GM21825 (cell line): ENCODE measurements around the gene CD14.
A peak's percentile ranks its signal among the peaks of the same experiment; 100 is the strongest.
"Not testable (repeated sequence)": the region's sequence is repeated elsewhere in the genome, so short reads cannot be mapped to it uniquely, and the experiment has no call there.

Source experiments
- ATAC-seq: cut with Tn5 transposase; IDR thresholded peaks from one replicate; pipeline ENCODE4 v1.9.1; 2021; ENCODE audit warnings: mild to moderate bottlenecking, moderate library complexity; ENCODE audit not compliant: unreplicated experiment

The CD14 gene

DNA sequence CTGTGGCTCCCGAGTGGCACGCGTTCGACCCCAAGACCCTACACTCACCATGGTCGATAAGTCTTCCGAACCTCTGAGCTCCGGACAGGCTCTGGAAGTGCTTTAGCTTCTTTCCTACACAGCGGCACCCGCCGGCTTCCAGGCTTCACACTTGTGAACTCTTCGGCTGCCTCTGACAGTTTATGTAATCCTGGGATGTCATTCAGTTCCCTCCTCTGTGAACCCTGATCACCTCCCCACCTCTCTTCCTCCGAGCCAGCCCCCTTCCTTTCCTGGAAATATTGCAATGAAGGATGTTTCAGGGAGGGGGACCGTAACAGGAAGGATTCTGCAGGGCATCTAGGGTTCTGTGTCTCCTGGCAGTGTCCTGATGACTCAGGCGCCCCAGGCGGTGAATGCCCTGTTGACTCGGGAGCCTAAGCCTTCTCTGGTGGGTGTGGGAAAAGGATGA, at the start of gene CD14:
TSS of gene CD14 (minus strand) at position 155 of the 451 bp plus-strand sequence. CDS start at position 51, 104 bp downstream.
- no peak for ATAC-seq

DNA sequence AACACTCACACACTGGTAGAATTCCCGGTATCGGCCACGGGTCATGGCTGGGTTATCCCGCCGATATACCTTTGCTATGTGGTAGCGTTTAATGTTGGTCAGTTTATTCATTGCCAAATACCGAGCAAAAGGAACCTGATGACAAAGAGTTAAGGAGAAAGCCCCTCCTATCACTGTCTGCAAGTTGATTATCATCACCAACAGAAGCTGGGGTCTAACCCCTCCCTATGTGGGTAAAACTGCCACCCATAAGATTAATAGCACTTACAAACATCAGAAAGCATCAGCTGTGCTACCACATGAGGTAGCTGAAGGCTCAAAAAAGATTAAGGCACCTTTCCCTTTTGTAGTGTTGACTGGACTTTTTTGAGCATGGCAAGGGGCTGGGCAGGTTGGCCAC, 46.0 kb upstream of the CD14 start:
- no peak for ATAC-seq

DNA sequence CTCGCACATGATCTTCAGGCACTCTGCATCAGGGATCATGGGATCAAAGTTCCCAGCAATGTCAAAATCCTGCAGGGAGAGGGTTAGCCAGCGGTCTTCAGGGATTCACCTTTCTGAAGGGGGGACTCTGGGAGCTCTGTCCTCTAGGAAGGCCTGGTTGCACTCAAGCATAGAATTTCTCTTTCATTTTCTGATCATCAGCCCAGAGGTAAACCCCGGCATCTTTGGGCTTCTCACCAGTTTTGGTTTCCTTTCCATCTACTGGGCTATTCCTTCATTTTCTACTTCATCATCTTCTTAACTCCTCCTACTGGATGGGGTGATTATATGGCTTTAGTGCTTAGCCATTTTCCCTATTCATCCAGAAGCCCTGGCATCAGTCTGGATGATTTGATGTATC, 45.0 kb upstream of the CD14 start:
- no peak for ATAC-seq

DNA sequence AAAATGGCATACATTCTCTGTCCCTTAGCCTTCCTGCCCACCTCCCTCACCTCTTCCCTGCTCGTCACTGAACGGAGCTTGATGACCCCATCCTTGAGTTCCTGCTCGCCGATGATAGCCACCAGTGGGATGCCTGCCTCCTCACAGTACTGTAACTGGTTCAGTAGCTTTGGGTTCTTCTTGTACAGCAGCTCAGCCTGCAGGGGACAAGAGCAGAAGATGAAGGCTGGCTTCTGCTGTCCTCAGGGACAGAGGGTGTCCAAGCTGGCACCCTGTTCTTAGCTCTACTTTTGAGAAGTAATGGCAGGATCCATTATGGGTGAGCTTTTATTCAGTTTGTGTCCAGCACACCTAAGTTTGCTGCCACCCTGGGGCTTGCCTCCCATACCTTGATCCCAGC, 41.7 kb upstream of the CD14 start:
- no peak for ATAC-seq

DNA sequence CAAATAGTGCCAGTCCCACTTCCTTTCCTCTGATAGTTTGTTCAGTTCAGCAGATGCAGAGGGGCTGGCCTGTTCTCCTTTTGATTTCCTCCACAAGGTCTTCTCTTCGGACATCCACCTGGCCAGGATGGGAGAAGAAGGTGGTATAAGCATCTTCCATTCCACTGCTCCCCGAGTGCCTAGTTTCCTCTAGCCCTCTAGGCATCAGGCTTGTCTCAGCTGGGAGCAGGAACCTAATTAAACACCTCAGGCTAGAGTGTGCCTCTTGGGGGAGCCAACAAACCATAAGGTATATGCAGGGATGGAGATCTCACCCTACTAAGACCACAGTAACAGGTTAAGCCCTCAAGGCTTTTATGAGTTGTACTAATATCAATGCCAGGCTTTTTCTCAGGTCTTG, 41.2 kb upstream of the CD14 start:
- ATAC-seq = no peak

DNA sequence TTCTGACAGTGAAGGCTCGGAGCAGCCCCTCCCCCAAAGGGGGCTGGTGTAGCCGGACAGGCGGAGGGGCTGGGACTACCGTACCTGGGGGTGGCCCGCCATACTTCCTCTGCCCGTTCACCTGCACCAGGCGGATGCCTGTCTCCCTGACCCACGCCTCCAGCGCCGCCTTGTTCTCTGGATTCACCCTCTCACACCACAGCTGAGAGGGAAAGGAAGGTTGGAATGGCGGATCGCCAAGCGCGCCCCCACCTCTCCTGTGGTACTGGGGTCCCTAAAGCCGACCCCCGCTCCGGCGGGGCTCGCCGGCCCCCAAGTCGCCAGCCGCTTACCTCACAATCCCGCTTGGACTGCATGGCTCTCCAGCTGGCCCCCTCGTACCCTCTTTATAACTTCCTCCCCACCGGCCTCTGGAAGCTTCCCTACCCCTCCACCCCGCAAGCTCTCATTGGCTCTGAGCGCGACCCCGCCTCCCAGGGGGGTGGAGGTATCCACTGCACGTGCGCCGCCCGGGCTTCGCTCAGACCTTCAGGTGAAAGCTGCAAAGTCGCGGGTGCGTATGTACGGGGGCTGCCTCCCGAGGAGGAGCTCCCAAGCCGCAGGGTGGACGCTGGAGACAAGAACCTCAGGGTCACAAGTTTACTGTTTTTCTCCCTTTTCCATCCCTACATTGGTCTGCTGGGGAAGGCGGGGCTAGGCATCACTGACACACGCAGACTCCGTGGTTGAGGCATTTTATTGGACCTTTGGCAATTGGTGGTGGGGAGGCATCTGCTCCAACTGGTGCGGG, 40.4 kb upstream of the CD14 start, which contains the start of gene DND1:
TSS of gene DND1 (minus strand) at position 390 of the 790 bp plus-strand sequence. CDS start at position 356, 34 bp downstream.
- ATAC-seq = no peak

DNA sequence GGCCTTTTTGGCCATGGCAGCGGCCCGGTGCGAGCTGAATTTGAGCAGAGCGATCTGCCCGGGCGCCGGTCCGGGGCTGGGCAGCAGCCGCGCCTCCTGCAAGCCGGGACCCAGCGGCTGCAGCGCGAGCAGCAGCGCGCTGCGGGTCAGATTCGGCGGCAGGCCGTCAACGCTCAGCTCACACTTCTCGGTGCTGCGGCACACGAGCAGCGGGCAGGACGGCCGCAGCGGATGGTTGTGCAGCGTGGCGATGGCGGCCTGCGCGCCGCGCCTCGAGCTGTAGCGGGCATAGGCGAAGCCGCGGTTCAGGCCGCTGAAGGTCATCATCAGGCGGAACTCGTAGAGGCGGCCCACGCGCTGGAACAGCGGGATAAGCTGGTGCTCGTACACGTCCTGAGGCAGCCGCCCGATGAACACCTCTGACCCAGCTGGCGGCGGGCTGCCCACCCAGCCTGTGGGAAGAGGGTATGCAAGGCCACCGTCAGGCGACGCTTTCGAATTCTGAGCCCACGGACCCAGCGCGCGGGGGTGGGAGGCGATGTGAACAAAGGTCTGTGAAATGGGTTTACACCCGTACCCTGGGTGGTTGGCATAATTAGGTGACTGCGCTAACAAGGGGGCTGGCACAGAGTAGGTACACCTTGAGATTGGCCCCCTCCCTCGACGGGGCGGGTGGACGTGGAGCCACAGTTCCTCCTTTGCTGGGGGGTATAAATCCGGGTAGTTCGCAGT, 39.6 kb upstream of the CD14 start:
- ATAC-seq = no peak

DNA sequence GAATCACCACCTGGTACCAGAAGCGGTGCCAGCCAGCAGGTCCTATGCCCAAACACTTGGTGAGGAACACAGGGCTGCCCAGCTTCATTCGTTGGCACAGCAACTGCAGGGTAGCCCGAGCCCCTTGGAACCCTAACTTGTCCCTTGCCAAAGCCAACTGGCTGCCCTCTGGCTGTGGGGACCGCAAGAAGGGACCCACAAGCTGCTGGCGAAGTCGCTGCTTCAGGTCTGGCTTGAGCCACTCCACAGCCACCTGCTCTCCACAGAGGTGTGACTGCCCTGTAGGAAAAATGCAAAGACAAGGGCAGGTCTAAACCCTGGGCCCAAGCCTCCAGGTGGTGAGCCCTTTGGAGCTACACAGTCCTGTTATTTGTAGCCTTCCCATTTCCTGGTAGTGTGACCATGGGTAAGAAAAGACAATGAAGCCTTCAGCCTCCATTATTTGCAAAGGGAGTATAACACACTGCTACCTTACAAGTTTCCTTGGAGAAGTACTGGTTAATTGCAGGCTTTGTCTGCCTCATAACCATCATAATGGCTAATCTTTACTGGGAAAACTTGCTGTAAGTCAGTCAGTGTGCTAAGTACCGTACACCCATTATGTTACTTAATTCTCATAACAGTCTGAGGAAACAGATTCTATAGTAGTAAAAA, 38.6 kb upstream of the CD14 start:
- no peak for ATAC-seq

DNA sequence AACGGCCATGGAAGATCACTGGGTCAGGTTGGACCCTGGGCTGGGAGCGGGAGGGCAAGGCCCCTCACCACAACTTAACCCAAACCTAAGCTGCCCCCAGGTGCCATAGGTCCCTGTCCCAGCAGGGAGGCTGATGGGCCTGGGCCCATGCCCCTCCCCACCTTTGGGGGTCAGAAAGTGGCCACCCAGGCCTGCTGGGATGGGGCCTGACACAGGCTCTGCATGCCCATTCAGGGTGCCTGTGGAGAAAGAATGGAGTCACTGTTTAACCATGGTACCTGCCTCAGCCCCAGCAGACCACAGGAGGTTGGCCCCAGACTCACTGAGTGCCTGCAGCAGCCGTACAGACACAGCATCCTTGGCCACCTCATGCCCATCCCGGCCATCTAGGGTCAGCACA, 38.1 kb upstream of the CD14 start:
- not testable (repeated sequence) for ATAC-seq

DNA sequence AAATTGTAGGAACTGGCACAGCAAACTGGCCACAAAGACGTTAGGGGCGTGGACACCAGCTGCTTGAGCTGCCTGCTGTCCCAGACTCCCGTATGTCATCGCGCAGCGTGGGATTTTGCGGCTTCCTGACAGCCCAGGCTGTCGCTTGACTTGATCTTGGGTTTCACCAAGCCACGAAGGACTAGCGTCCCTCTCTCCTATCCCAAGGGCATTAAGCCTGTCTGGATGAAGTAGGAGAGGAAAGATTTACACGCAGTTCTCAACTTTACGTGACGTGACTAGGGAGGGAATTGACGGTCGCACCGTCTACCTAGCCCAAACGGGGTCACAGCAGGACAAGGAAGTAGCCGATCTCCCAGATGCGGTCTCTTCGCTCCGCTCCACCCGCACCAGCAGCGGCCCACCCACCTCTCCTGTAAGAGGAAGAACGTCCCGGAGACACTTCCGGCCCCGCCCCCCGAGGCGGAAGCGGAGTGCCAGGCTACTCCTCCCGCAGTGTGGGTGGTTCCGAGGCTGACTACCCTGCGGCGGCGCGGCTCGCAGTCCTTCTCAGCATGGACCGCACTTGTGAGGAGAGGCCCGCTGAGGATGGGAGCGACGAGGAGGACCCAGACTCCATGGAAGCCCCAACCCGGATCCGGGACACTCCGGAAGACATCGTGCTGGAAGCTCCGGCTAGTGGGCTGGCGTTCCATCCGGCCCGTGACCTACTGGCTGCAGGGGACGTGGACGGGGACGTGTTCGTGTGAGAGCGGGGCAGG, 31.6 kb upstream of the CD14 start, which contains the start of gene WDR55:
TSS of gene WDR55 (plus strand) at position 546 of the 761 bp plus-strand sequence. CDS start at position 555, 9 bp downstream.
- ATAC-seq = peak; percentile 96

DNA sequence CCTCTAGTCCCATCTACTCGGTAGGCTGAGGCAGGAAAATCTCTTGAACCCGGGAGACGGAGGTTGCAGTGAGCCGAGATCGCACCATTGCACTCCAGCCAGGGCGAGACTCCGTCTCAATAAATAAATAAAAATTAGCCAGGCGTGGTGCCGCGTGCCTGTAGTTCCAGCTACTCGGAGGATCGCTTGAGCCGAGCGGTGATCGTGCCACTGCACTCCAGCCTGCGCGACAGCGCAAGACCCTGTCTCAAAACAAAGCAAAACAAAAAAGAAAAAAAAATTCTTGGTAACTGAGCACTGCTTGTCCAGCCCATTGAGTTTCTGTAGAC, 31.0 kb upstream of the CD14 start:
- no peak for ATAC-seq

DNA sequence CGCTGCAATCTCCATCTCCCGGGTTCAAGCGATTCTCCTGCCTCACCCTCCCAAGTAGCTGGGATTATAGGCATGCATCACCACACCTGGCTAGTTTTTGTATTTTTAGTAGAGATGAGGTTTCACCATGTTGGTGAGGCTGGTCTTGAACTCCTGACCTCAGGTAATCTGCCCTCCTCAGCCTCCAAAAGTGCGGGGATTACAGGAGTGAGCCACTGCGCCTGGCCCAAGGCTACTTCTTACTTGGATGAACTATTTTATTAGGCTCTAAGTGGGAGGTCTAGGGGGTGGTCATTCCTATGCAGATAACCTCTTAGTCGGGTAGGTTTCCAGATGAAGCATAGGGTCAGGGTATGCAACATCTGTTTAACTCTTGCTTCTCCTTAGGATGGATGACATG, 27.4 kb upstream of the CD14 start:
- not testable (repeated sequence) for ATAC-seq

DNA sequence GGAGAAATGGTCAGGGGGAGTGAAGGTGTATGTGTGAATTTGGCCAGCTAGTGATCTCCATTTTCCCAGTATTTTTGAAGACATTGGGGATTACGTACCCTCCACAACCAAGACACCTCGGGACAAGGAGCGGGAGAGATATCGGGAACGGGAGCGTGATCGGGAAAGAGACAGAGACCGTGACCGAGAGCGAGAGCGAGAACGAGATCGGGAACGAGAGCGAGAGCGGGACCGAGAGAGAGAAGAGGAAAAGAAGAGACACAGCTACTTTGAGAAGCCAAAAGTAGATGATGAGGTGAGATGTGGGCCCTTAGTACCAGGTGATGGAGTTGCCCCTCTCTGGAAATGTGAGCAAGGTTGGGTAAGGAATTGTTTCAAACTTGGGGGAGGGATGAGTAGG, 25.9 kb upstream of the CD14 start:
- no peak for ATAC-seq

DNA sequence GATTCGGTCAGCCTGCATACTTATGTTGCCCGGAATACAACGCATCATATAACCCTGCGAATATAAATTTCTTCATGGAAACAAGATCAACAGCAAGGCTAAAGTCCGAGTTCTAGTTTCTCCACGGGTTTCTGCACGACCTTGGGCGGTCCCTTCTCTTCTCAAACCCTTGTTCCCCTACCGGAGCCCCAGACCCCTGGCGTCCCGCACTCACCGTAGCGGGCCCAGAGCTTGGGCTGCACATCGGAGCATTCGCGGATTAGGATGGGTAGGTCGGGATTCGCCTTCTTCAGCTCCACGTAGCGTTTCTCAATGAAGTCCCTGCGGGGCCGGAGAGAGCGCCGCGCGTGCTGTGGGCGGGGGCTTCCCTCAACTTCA, 14.1 kb upstream of the CD14 start:
- ATAC-seq = peak; percentile 11

DNA sequence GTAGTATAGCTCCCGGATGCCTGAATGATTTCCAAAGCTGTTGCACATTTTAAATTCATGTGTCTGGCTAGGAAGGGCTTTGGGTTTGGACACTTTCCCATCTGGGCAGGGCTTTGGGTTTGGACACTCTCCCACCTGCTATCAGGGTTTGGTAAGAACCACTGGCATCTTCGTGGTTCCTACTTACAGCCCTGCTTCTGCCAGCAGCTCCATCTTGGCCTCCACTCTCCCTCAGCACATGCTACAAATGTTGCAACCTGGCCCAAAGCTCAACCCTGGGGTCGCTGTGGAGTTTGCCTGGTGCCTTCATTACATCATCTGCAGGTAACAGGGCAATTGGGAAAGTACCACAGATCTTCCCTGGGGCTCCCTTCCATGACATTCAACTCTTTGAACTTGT, 9.7 kb upstream of the CD14 start:
- no peak for ATAC-seq

DNA sequence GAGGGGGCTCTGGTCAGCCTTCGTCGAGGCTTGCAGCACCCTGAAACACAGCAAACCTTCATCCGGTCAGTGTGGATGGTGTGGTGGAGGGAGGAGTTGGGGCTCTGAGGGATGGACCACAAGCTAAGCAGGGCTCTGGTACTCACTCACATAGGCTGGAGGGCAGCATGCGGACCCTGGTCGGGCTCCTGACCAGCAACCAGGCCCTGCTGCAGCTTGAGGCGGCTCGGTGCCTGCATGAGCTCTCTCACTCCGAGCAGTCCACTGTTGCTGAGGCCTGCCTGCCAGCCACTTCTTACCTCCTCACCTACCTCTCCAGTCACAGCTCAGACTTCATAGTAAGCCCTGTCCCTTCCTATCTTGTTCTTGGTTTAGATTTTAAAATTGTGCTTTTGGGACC, 8.7 kb upstream of the CD14 start:
- ATAC-seq = no peak

DNA sequence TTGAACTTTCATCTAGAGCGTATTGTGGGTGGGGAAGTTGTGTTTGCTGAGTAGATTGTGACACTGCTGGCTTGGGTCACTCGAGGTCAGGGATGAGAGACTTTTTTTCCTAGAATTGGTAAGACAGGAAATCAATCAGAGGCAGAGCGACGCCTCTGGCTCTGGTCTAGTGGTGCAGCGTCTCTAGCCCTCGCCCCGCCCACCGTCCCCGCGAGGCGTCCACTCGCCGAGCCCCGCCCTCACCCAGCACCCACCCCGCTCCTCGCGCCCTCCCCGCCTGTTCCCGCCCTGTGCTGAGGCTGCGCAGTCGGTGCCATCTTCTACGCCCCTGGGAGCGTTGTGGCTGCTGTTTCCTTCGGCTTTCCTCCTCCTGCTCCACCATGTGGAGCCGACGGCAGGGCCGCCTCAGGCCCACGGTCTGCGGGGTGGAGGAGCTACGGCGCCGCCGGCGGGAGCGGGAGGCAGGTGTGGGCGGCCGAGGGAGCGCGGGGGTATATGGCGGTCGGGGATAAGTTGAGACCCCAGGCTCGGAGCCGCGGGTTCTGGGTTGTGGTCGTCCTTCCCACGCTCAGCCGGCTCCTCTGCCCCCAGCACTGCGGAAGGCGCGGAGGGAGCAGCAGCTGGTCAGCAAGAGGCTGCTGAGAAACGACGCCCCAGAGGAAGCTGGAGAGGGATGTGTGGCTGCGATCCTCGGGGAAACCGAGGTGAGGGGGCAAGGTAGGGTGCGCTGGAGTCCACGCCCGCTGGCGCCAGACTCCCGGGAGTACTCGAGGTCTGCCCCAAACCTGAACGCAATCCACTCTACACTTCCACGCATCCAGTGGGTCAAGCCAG, 6.4 kb upstream of the CD14 start, which contains the start of gene TMCO6:
TSS of gene TMCO6 (plus strand) at position 304 of the 834 bp plus-strand sequence. CDS start at position 381, 77 bp downstream.
- ATAC-seq = peak; percentile 95

DNA sequence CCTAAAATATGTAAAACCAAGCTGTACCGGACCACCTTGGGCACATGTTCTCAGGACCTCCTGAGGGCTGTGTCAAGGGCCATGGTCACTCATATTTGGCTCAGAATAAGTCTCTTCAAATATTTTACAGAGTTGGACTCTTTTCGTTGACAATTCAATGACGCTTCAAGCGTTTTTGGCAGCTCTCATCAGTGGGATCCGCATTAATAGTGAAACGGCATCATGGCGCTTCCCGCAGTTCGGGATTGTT, 5.8 kb upstream of the CD14 start:
- ATAC-seq = not testable (repeated sequence)

DNA sequence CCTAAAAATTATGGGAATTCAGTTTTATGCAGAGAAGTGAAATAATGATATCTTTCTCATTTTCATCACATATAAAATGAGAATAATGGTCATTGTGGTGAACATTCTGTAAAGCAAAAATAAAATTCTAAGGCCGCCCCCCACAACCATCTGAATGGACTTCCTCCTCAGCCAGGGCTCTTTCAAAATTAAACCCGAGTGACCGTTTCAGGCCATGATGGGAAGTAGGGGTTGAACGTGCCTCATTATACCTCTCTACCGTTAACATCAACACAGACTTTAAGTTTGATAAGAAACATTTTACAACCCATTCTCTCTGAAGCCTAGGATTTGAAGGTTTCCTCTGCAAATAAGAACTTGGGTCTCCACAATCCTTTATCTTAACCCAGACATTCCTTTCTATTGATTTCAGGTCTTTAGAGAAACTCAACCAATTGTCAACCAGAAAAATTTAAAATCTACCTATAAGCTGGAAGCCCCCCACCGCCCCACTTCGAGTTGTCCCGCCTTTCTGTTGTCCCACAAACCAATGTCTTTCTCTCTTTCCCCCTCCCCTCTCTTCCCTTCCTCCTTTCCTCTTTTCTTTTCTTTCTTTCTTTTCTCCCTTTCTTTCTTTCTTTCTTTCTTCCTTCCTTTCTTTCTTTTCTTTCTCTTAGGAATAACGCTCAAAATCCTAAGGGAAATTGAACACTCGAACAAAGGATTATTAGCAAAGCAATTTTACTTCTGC, 4.6 kb upstream of the CD14 start:
- ATAC-seq = no peak
